Measurements from ENCODE around the gene C1orf185.
"Not testable (repeated sequence)": the region's sequence is repeated elsewhere in the genome, so short reads cannot be mapped to it uniquely, and the experiment has no call there.

C1orf185 gene

GRCh38 chr1:51177988-51178387 is 76.0 kb downstream of the C1orf185 start:
- H3K27me3 ChIP-seq (ENCODE audit: insufficient read depth, poor library complexity, severe bottlenecking); DNase-seq (ENCODE audit: low read depth in 1 of 2, low spot score in 1 of 2); H3K4me3 ChIP-seq (replicated peaks; ENCODE audit: insufficient read depth, low read length); H3K27ac ChIP-seq (replicated peaks): not testable (repeated sequence)

GRCh38 chr1:51188230-51188629 is 86.2 kb downstream of the C1orf185 start:
- H3K4me3 ChIP-seq (replicated peaks; ENCODE audit: insufficient read depth, low read length): no peak overlapping the region
- H3K27me3 ChIP-seq (ENCODE audit: insufficient read depth, poor library complexity, severe bottlenecking): no peaks in the 10 kb centered on the region
- DNase-seq (ENCODE audit: low read depth in 1 of 2, low spot score in 1 of 2): no peak
- H3K27ac ChIP-seq (replicated peaks): no peak overlapping the region
- no peak for TF ChIP-seq CTCF (IDR thresholded peaks at IDR 0.05; ENCODE audit: insufficient read depth, low read length)
- no peak for TF ChIP-seq GABPA (IDR thresholded peaks at IDR 0.05; ENCODE audit: low read depth)
- TF ChIP-seq SPI1 (IDR thresholded peaks at IDR 0.05; ENCODE audit: borderline replicate concordance, low read depth): no peak
- TF ChIP-seq POLR2AphosphoS5 (IDR thresholded peaks at IDR 0.05; ENCODE audit: low read depth): no peak
- no peak for TF ChIP-seq REST (IDR thresholded peaks at IDR 0.05; ENCODE audit: insufficient replicate concordance, low read depth)

- DNase-seq (ENCODE audit: low read depth in 1 of 2, low spot score in 1 of 2): peak; percentile 24 to 64
- H3K27ac ChIP-seq (replicated peaks): no peak overlapping the region
- H3K27me3 ChIP-seq (ENCODE audit: insufficient read depth, poor library complexity, severe bottlenecking): no peaks in the 10 kb centered on the region
- no peak for TF ChIP-seq REST (IDR thresholded peaks at IDR 0.05; ENCODE audit: insufficient replicate concordance, low read depth)
- no peak for TF ChIP-seq POLR2AphosphoS5 (IDR thresholded peaks at IDR 0.05; ENCODE audit: low read depth)
- TF ChIP-seq CTCF (IDR thresholded peaks at IDR 0.05; ENCODE audit: insufficient read depth, low read length): peak; percentile 78
- TF ChIP-seq SPI1 (IDR thresholded peaks at IDR 0.05; ENCODE audit: borderline replicate concordance, low read depth): peak; percentile 32; the same call in 1 of the 2 replicates
- no peak for TF ChIP-seq GABPA (IDR thresholded peaks at IDR 0.05; ENCODE audit: low read depth)
- H3K4me3 ChIP-seq (replicated peaks; ENCODE audit: insufficient read depth, low read length): no peak overlapping the region
Observed at GRCh38 chr1:51189421-51190073, 87.5 kb downstream of the C1orf185 start.

- H3K27ac ChIP-seq (replicated peaks): no peak overlapping the region
Observed at GRCh38 chr1:51190961-51191360, 88.9 kb downstream of the C1orf185 start.

More at GRCh38 chr1:51190961-51191360, 88.9 kb downstream of the C1orf185 start:
- no peak overlapping the region for H3K4me3 ChIP-seq (replicated peaks; ENCODE audit: insufficient read depth, low read length)
- TF ChIP-seq CTCF (IDR thresholded peaks at IDR 0.05; ENCODE audit: insufficient read depth, low read length): no peak
- no peak for TF ChIP-seq SPI1 (IDR thresholded peaks at IDR 0.05; ENCODE audit: borderline replicate concordance, low read depth)
- no peak for TF ChIP-seq REST (IDR thresholded peaks at IDR 0.05; ENCODE audit: insufficient replicate concordance, low read depth)
- TF ChIP-seq POLR2AphosphoS5 (IDR thresholded peaks at IDR 0.05; ENCODE audit: low read depth): no peak
- TF ChIP-seq GABPA (IDR thresholded peaks at IDR 0.05; ENCODE audit: low read depth): no peak
- H3K27me3 ChIP-seq (ENCODE audit: insufficient read depth, poor library complexity, severe bottlenecking): no peaks in the 10 kb centered on the region
- peak in 1 of 2 experiments; percentile 18 for DNase-seq (ENCODE audit: low read depth in 1 of 2, low spot score in 1 of 2)

Data from HL-60 (cell line).